GM23338 (cell line): ENCODE results near the gene ARHGEF9. TPM values are rescaled to one million over a fixed set of nuclear protein-coding genes. Genes with fewer than 3 reads are reported as not detected.

Source experiments
- ATAC-seq: fragments of 200-7000 bp; cut with Tn5 transposase; 3 replicates; pipeline ENCODE4 v1.9.1; 2020
- DNase-seq: peaks from one replicate; pipeline ENCODE4 v3.0.0-alpha.2; 2015; ENCODE audit warnings: low spot score
- H2AFZ ChIP-seq: fragments of 200-600 bp; sonication (generic); 2 replicates; pipeline ENCODE4 v1.8.0; 2016; ENCODE audit warnings: antibody characterized with exemption, mild to moderate bottlenecking, moderate library complexity
- H3F3A ChIP-seq: fragments of 200-600 bp; sonication (generic); replicated peaks from 2 replicates; pipeline ENCODE4 v1.8.0; 2017; ENCODE audit warnings: antibody characterized with exemption, mixed run types, low read depth
- H3K27ac ChIP-seq: fragments of 200-600 bp; sonication (generic); 2 replicates; pipeline ENCODE4 v1.6.1; 2016; ENCODE audit warnings: low read depth
- H3K27me3 ChIP-seq: fragments of 200-600 bp; sonication (generic); 2 replicates; pipeline ENCODE4 v1.8.0; 2016; ENCODE audit warnings: mild to moderate bottlenecking, mixed run types, moderate library complexity; ENCODE audit not compliant: insufficient read depth
- H3K36me3 ChIP-seq: fragments of 200-600 bp; sonication (generic); 2 replicates; pipeline ENCODE4 v1.8.0; 2016; ENCODE audit warnings: mild to moderate bottlenecking; ENCODE audit not compliant: insufficient read depth
- H3K4me1 ChIP-seq: fragments of 200-600 bp; sonication (generic); 2 replicates; pipeline ENCODE4 v1.8.0; 2016; ENCODE audit warnings: mild to moderate bottlenecking, moderate library complexity; ENCODE audit not compliant: insufficient read depth
- H3K4me2 ChIP-seq: fragments of 200-600 bp; sonication (generic); 2 replicates; pipeline ENCODE4 v1.7.1; 2017; ENCODE audit warnings: mixed run types
- H3K4me3 ChIP-seq: fragments of 200-600 bp; sonication (generic); 2 replicates; pipeline ENCODE4 v1.6.1; 2016; ENCODE audit warnings: mixed run types
- H3K79me2 ChIP-seq: fragments of 200-600 bp; sonication (generic); replicated peaks from 2 replicates; pipeline ENCODE4 v1.8.0; 2017; ENCODE audit warnings: mild to moderate bottlenecking; ENCODE audit not compliant: insufficient read depth
- H3K9me2 ChIP-seq: fragments of 200-600 bp; sonication (generic); 2 replicates; pipeline ENCODE4 v1.8.0; 2017; ENCODE audit not compliant: insufficient read depth
- H4K20me1 ChIP-seq: fragments of 200-600 bp; sonication (generic); replicated peaks from 2 replicates; pipeline ENCODE4 v1.8.0; 2017; ENCODE audit warnings: mild to moderate bottlenecking; ENCODE audit not compliant: insufficient read depth
- H3K27ac Mint-ChIP-seq: 2 replicates; pipeline ENCODE4 v1.8.0; 2020; ENCODE audit warnings: inconsistent platforms, mild to moderate bottlenecking, moderate library complexity, mixed read lengths
- H3K27me3 Mint-ChIP-seq: 3 replicates; pipeline ENCODE4 v1.8.0; 2022; ENCODE audit warnings: low read depth, mild to moderate bottlenecking, moderate library complexity, mixed read lengths, inconsistent platforms; ENCODE audit not compliant: insufficient read depth, poor library complexity
- H3K36me3 Mint-ChIP-seq: 3 replicates; pipeline ENCODE4 v1.8.0; 2021; ENCODE audit warnings: low read depth, mild to moderate bottlenecking, inconsistent platforms, moderate library complexity, mixed read lengths
- H3K4me1 Mint-ChIP-seq: 3 replicates; pipeline ENCODE4 v1.8.0; 2020; ENCODE audit warnings: mild to moderate bottlenecking, inconsistent platforms, mixed read lengths
- H3K4me3 Mint-ChIP-seq: 3 replicates; pipeline ENCODE4 v1.8.0; 2021; ENCODE audit warnings: moderate library complexity, mild to moderate bottlenecking, inconsistent platforms, mixed read lengths
- H3K9me3 Mint-ChIP-seq: 3 replicates; pipeline ENCODE4 v1.8.0; 2020; ENCODE audit warnings: moderate library complexity, mild to moderate bottlenecking, inconsistent platforms, mixed read lengths
- CREB1 ChIP-seq: fragments of 250-450 bp; sonication (Bioruptor Pico); IDR thresholded peaks from 2 replicates; pipeline ENCODE4 v1.5.0; 2020; ENCODE audit warnings: low read depth, mild to moderate bottlenecking, moderate library complexity
- CTCF ChIP-seq, 2 experiments: fragments of 200-600 bp in 1 of 2; sonication (generic) in 1 of 2; conservative IDR thresholded peaks; 2 replicates each; pipeline versions ENCODE4 v1.5.1 to v1.6.1; 2016 to 2017; ENCODE audit warnings: antibody characterized with exemption in 2 of 2, low read depth in 2 of 2, mild to moderate bottlenecking in 2 of 2, moderate library complexity in 1 of 2
- ETS1 ChIP-seq: IDR thresholded peaks from 2 replicates; pipeline ENCODE4 v1.6.1; 2016; ENCODE audit warnings: antibody characterized with exemption
- EZH2 ChIP-seq: fragments of 200-600 bp; sonication (generic); IDR thresholded peaks from one replicate; pipeline ENCODE4 v1.8.0; 2017; ENCODE audit warnings: antibody characterized with exemption, mild to moderate bottlenecking, low read depth; ENCODE audit not compliant: unreplicated experiment
- EZH2phosphoT487 ChIP-seq: fragments of 200-600 bp; sonication (generic); IDR thresholded peaks from one replicate; pipeline ENCODE4 v1.8.1; 2018; ENCODE audit warnings: antibody characterized with exemption; ENCODE audit not compliant: unreplicated experiment
- JUNB ChIP-seq: IDR thresholded peaks from one replicate; pipeline ENCODE4 v1.6.1; 2016; ENCODE audit warnings: antibody characterized with exemption; ENCODE audit not compliant: unreplicated experiment
- NANOG ChIP-seq: IDR thresholded peaks from 2 replicates; pipeline ENCODE4 v1.6.1; 2016; ENCODE audit warnings: antibody characterized with exemption, borderline replicate concordance
- POLR2AphosphoS5 ChIP-seq: IDR thresholded peaks from 2 replicates; pipeline ENCODE4 v1.6.1; 2016; ENCODE audit warnings: antibody characterized with exemption, low read depth
- REST ChIP-seq: IDR thresholded peaks from one replicate; pipeline ENCODE4 v1.6.1; 2018; ENCODE audit warnings: antibody characterized with exemption; ENCODE audit not compliant: unreplicated experiment
- STAT1 ChIP-seq: IDR thresholded peaks from one replicate; pipeline ENCODE4 v1.6.1; 2016; ENCODE audit warnings: antibody characterized with exemption; ENCODE audit not compliant: unreplicated experiment
- ZNF114 ChIP-seq: fragments of 250-450 bp; sonication (Bioruptor Pico); IDR thresholded peaks from 2 replicates; pipeline ENCODE4 v1.5.0; 2020; ENCODE audit warnings: mild to moderate bottlenecking, moderate library complexity
- ZNF331 ChIP-seq: fragments of 250-450 bp; sonication (Bioruptor Pico); IDR thresholded peaks from 2 replicates; pipeline ENCODE4 v1.5.0; 2020; ENCODE audit warnings: low read depth, mild to moderate bottlenecking, moderate library complexity
- ZNF462 ChIP-seq: fragments of 250-450 bp; sonication (Bioruptor Pico); IDR thresholded peaks from 2 replicates; pipeline ENCODE4 v1.5.0; 2020; ENCODE audit warnings: mild to moderate bottlenecking, moderate library complexity
- polyA plus RNA-seq: library from polyadenylated mRNA; unstranded; fragments of >200 nt; fragmentation: Nextera tagmentation; extraction: Ambion mirVana; gene quantifications from 2 replicates; pipeline ENCODE4 v1.2.1, GENCODE V29; 2016
- total RNA-seq: library from RNA; depleted of rRNA; stranded (reverse); fragments of >200 nt; shearing (Covaris generic); gene quantifications from 2 replicates; pipeline ENCODE4 v1.2.3, GENCODE V29; 2014

Gene ARHGEF9
- total and polyA plus RNA-seq, 2 experiments from 2014 or later = 23.1 to 35.9 TPM

GRCh38 chrX:63764946-63765345 is 20.1 kb downstream of the ARHGEF9 start:
- no peaks in the 10 kb centered on the region for H3K27me3 ChIP-seq
- H3K4me3 ChIP-seq = no peak overlapping the region
- TF ChIP-seq STAT1 (no peak), ZNF331 (no peak), NANOG (no peak), JUNB (no peak), POLR2AphosphoS5 (no peak), ZNF114 (CRISPR knock-in tag) (no peak), EZH2 (no peak), CTCF (conservative IDR thresholded peaks at IDR 0.05; ENCODE audit: low read depth in 2 of 2) (no peak), REST (no peak), ZNF462 (CRISPR knock-in tag) (no peak), CREB1 (CRISPR knock-in tag) (no peak), EZH2phosphoT487 (no peak), ETS1 (no peak)
- H3F3A ChIP-seq = no peaks in the 10 kb centered on the region
- ATAC-seq (no peak), DNase-seq (no peak)
- no peak overlapping the region for H2AFZ ChIP-seq
- H4K20me1 ChIP-seq = no peaks in the 10 kb centered on the region; the same call in 1 of the 2 replicates
- peaks cover 38% of the 10 kb centered on the region for H3K79me2 ChIP-seq
- Mint-ChIP-seq H3K4me1 (peaks cover 27% of the 10 kb centered on the region; the same call in 2 of the 3 replicates), H3K36me3 (peaks cover 28% of the 10 kb centered on the region), H3K27ac (no peak overlapping the region), H3K4me3 (no peak overlapping the region), H3K27me3 (peaks cover 2% of the 10 kb centered on the region), H3K9me3 (peaks cover 20% of the 10 kb centered on the region)
- no peaks in the 10 kb centered on the region; the same call in 1 of the 2 replicates for H3K4me1 ChIP-seq
- no peak overlapping the region for H3K27ac ChIP-seq
- H3K36me3 ChIP-seq = 0 out of 2 replicates have a peak, but pooled peaks cover 4% of the 10 kb centered on the region
- H3K4me2 ChIP-seq = no peak overlapping the region
- H3K9me2 ChIP-seq = no peaks in the 10 kb centered on the region
